Measurements from ENCODE around the gene MAP2K7. TPM values are rescaled to one million over a fixed set of nuclear protein-coding genes. Genes with fewer than 3 reads are reported as not detected.

The MAP2K7 gene
- total RNA-seq, 1 experiment from 2014 or later = 59.1 TPM

DNA sequence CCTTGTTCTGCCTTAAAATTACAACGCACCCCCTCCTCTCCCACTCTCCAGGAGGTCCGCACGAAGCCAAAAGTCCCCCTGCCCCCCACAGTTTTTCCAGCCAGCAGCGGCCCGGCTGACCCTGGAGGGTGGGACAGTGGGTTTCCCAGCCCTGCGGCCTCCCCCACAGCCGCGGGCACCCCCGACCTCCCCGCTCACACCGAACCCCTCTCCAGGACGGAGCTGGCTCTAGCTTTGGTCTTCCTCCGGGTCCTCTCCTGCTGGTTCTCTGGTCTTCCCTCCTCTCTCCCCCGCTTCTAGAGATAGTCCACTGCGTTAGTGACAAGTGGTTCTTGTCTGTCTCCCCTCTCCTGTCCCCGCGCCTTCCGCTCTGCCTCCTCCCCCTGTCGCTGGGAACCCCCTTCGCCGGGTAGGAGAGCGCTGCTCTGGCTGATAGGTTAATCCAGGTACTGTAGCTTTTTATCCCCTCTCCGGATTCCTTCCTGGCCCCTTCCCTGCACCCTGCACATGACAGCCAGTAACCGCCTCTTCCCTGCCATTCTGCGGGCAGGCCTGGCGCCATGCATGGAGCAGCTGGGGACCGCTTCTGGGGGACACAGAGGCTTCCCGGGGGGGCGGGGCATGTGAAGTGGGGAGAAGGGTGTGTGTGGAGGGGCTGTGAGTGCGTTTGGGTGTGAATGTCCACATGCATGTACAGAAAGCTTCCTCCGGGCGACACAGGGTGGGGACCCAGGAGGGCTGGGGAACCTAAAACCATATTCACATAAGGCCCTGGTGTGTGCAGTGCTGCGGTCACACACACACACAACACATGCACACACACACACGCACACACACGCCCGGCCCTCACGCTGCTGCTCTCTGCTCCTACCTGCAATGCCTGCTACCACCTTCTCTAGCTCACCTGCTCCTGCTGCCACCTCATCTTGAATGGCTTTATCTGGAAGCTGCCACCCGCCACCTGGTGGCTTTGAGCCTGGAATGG is 46.7 kb upstream of the MAP2K7 start:
- Histone ChIP-seq H3K9ac (ENCODE audit: low read length) (no peak overlapping the region), H3K9me2 (ENCODE audit: insufficient read depth) (no peaks in the 10 kb centered on the region), H3K4me1 (ENCODE audit: control insufficient read depth in 1 of 2, insufficient read depth in 2 of 2, low read length in 2 of 2) (peaks cover 11 to 24% of the 10 kb centered on the region in 2 experiments; a peak in 3 of 4 replicates), H3K9me3 (ENCODE audit: control insufficient read depth in 1 of 2, insufficient read depth in 1 of 2, low read depth in 1 of 2, low read length in 2 of 2) (no peaks in the 10 kb centered on the region), H3K79me2 (ENCODE audit: insufficient read depth, low read length) (no peaks in the 10 kb centered on the region), H3K27ac (ENCODE audit: low read depth, low read length) (no peak overlapping the region), H3K36me3 (ENCODE audit: control insufficient read depth in 1 of 2, insufficient read depth in 2 of 2, low read length in 2 of 2) (no peaks in the 10 kb centered on the region), H3K4me3 (replicated peaks in 1 of 2; ENCODE audit: low read depth in 1 of 2, low read length in 2 of 2) (no peak overlapping the region), H4K20me1 (ENCODE audit: insufficient read depth) (no peaks in the 10 kb centered on the region), H3K27me3 (ENCODE audit: insufficient read depth, low read length) (no peaks in the 10 kb centered on the region), H3K4me2 (ENCODE audit: low read length) (no peak overlapping the region), H2AFZ (ENCODE audit: low read depth, low read length, poor library complexity, severe bottlenecking) (no peak overlapping the region)
- ChIA-PET CTCF (interaction anchor here (1.4 kb wide), 1 partner anchor 13 kb away, joined by 6 read pairs; no protein-coding TSS in a partner anchor), RAD21 (ENCODE audit: low non-redundant PET in 1 of 2, low total read pairs in 2 of 2, uncharacterized antibody in 2 of 2, unreplicated experiment in 2 of 2) (no interaction called here), POLR2A (no interaction called here)
- DNase-seq (ENCODE audit: low read depth, low spot score) (no peak), ATAC-seq (no peak)
- BruUV-seq (replicated peaks) = no TSS peak
- TF ChIP-seq EZH2 (IDR thresholded peaks at IDR 0.05) (no peak), EGR1 (IDR thresholded peaks at IDR 0.05; ENCODE audit: low read depth) (no peak), CBX3 (IDR thresholded peaks at IDR 0.05; ENCODE audit: low read depth) (no peak), POLR2AphosphoS5 (IDR thresholded peaks at IDR 0.05; ENCODE audit: low read depth, low read length) (no peak), TCF7L2 (IDR thresholded peaks at IDR 0.05; ENCODE audit: borderline replicate concordance, extremely low read depth, insufficient read depth, insufficient read length) (no peak), REST (IDR thresholded peaks at IDR 0.05; ENCODE audit: low read depth) (no peak), ELF1 (IDR thresholded peaks at IDR 0.05; ENCODE audit: borderline replicate concordance, low read depth) (no peak), YY1 (IDR thresholded peaks at IDR 0.05; ENCODE audit: extremely low read depth, insufficient replicate concordance, low read depth, low read length) (no peak)
- TF ChIP-seq, protein P1, sequence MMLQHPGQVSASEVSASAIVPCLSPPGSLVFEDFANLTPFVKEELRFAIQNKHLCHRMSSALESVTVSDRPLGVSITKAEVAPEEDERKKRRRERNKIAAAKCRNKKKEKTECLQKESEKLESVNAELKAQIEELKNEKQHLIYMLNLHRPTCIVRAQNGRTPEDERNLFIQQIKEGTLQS (IDR thresholded peaks at IDR 0.05) = no peak
- intact Hi-C loops (cut with micrococcal nuclease) = no loop called here

All from HCT116 (cell line).